GM18909 (cell line): Measurements from ENCODE around the gene IPCEF1.

Experiments
- ATAC-seq: cut with Tn5 transposase; IDR thresholded peaks from one replicate; pipeline ENCODE4 v1.9.1; 2021; ENCODE audit warnings: mild to moderate bottlenecking; ENCODE audit not compliant: unreplicated experiment, poor library complexity

IPCEF1 gene, protein sequence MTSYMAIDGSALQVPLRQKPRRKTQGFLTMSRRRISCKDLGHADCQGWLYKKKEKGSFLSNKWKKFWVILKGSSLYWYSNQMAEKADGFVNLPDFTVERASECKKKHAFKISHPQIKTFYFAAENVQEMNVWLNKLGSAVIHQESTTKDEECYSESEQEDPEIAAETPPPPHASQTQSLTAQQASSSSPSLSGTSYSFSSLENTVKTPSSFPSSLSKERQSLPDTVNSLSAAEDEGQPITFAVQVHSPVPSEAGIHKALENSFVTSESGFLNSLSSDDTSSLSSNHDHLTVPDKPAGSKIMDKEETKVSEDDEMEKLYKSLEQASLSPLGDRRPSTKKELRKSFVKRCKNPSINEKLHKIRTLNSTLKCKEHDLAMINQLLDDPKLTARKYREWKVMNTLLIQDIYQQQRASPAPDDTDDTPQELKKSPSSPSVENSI

DNA sequence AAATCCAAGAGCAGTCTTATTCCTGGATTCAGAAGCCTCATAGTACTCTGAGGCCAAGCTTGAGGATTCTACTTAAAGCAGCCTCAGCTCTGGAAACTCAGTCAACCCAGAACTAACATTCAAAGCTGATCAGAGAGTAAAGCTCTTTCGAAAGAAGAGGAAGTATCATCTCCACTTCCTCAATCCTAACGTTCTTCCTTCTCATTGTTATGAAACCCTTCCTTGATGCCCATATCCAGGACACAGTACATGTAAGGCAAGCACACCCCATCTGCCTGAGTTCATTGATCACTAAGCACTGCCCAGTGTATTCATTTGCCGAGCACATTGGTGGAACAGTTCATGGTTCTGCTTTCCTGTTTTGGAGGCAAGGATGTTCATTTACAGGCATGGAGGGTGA lies at the start of gene IPCEF1:
IPCEF1 (minus strand) TSS at position 114 of the 400 bp plus-strand sequence. CDS start 90,856 bp downstream, outside the sequence.
- peak; percentile 29 for ATAC-seq

- no peak for ATAC-seq
Observed at GRCh38 chr6:154406301-154406700, 49.7 kb upstream of the IPCEF1 start.

DNA sequence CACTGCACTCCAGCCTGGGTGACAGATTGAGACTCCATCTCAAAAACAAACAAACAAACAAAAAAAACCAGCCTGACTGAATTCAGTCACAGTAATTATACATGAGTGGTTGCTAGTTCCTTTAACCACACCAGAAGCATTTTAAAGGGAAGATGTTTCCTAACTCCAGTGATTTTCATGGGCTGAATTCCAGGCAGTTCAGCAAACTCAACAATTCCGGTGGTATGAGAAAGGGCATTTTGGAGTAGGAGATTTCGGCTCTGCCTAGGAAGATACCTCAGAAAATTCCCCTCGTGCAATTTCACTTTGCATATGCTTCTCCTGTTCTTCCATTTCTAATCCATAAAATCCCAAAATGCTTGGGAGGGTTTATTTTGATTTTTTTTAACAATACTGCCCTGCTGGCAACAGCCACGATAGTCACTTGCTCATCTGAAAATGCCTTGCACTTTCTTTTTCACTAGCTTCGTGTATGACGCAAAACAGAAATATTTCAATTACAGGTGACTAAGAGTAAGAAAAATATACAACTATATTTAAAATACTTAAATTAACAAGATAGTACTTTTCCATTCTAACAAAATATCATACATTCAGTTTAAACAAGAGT lies 48.3 kb upstream of the IPCEF1 start:
- no peak for ATAC-seq

DNA sequence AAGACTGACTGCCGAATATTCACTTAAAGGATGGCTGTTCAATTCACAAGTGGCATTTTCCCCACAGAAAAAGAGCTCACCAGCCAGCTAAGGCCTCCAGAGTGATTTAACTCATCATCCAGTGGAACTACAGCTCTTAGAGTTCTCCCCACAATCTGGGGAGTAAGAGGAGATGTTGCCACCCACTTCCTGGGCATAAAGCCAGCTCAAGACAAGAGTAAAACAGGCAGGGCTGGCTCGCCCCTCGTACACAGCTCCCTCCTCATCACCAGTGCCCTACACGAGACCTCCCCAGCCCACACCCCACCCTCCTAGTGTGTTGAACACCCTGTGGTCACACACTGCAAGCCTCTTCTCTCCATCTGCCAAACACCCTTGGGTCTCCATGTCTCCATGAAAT lies 47.2 kb upstream of the IPCEF1 start:
- ATAC-seq, result no peak

- no peak for ATAC-seq
Observed at GRCh38 chr6:154402081-154402780, 45.6 kb upstream of the IPCEF1 start.

DNA sequence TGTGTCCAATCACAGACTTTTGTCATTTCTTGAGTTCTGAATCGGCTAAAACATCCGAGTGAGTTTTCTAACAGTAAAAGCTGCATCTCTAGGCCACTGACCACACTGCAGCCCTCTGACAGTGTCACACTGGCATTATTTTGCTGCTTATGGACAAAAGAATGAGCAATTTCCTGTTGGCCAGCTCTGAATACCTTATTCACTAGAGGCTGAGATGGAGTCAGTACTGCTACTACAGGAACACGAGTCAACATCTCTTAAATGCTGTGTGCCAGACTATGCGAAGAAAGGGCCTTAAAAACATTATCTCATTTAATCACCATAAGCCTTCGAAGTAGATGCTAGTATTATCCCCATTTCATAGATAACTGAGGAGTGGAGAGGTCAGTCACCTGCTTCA lies 42.5 kb upstream of the IPCEF1 start:
- ATAC-seq, result no peak

GRCh38 chr6:154397491-154398195 lies 41.0 kb upstream of the IPCEF1 start:
- ATAC-seq, result no peak

- no peak for ATAC-seq
Observed at GRCh38 chr6:154395878-154396277, 39.3 kb upstream of the IPCEF1 start.

DNA sequence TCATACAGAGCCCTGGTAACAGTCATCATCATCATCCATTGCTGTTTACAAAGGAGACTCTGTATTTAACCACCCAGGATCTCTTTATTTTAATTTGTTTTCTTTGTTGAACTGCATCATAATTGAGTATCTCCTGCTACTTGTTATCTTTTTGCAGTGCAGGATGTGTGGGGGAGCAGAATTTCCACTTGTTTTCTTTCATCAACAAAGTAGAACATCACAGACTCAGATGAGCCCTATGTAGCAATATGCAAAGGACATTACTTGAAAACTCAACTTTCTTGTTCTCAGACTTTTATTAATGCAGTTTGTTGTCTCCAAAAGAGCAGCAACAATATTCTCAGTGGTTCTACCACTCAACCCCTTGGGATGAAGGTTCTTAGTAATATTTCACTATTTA lies 38.7 kb upstream of the IPCEF1 start:
- no peak for ATAC-seq

GRCh38 chr6:154394571-154394970 lies 38.0 kb upstream of the IPCEF1 start:
- ATAC-seq, result no peak

DNA sequence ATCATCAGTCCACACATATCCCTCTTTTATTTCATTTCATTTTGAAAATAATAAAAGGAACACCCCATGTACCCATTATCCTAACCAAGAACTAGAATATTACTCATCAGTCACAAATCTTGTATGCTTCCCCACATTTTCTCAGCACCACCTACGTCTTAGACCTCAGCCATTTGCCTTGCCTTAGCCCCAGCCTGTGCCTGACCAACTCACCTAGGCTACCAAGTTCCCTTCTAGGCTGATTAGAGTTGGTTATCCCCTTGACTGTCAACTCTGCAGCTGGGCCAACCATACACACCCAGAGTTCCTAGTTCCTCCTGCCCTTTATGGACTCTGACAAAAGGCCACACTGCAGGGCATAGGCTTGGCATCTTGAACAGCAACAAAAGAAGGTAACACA lies 33.4 kb upstream of the IPCEF1 start:
- no peak for ATAC-seq

DNA sequence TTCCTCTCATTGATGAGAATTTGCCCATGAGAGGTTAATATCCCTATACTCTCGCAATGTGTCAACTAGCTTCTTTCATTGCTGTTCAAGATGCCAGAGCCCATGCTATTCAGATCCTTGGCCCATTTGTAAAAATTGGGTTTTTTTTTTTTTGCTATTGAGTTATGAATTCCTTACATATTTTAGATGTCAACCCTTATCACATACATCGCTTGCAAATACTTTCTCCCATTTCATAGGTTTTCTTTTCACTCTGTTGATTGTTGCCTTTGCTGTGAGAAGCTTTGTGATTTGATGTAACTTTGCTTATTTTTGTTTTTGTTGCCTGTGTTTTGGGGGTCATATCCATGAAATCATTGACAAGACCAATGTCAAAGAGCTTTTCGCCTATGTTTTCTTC lies 32.2 kb upstream of the IPCEF1 start:
- no peak for ATAC-seq

- ATAC-seq, result no peak
Observed at GRCh38 chr6:154386848-154387717, 30.5 kb upstream of the IPCEF1 start.

DNA sequence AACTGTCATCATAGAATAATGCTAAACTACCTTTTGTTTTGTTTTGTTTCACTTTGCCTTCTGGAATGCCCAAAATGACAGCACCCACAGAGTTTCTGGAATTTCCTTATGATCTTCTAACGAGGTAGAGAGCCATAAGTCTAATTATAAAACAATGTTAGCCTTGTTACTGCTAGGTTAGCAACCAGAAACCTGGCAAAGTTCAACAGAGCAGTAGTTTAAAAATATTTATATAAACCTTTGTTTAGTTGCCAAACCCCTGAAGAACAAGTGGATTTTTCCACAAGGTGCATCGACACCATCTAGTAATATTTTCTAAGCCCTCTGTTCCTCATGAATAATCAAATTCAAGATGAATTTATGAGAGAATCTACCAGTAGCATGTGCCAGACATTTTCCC lies 27.6 kb upstream of the IPCEF1 start:
- no peak for ATAC-seq

- ATAC-seq, result no peak
Observed at GRCh38 chr6:154383273-154383672, 26.7 kb upstream of the IPCEF1 start.

- no peak for ATAC-seq
Observed at GRCh38 chr6:154382740-154383139, 26.1 kb upstream of the IPCEF1 start.

DNA sequence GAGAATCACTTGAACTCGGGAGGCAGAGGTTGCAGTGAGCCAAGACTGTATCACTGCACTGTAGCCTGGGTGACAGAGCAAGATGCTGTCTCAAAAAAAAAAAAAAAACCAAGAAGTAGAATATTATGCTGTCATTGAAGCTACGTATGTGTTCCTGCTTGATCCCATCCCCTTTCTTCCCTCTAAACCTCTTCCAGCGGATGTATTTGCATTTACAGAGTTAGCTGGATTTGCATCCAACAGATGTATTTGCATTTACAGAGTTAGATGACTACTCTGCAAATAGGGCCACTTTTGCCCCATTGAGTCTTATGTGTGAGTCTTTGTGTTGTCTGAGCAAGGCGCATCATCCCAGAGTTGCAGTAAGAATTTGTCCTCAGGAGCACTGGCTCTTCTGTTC lies 24.9 kb upstream of the IPCEF1 start:
- no peak for ATAC-seq

GRCh38 chr6:154380741-154381140 lies 24.1 kb upstream of the IPCEF1 start:
- ATAC-seq, result no peak

- ATAC-seq, result no peak
Observed at GRCh38 chr6:154379585-154379984, 23.0 kb upstream of the IPCEF1 start.

DNA sequence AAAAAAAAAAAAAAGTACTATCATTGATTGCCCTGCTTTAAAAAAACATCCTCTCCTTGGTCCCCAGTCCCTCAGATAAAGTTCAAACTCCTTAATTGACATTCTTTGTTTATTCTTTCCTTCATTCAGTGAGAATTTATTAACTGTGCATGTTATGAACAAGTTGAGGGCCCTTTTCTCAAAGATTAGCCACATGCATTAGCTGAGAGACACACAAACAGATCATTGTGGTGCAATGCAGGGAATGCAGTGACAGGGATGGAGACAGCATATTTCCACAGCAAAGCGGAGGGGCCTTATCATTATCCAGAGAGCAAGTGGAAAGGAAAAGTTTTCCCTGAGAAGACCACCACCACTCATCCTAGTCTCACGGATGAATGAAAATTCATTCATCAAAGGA lies 21.9 kb upstream of the IPCEF1 start:
- ATAC-seq, result no peak
